RCC 7860 (cell line): ENCODE results near the gene KIF11.

Experiments used
- DNase-seq: peaks from one replicate; pipeline ENCODE4 v3.0.0-alpha.2; 2015; ENCODE audit warnings: low spot score
- FAIRE-seq: peaks from 2 replicates; lab custom pipeline; 2012; peaks lifted over from hg19 to GRCh38; lab: Jason Lieb, UNC

KIF11 gene

GRCh38 chr10:92677708-92678107 lies 84.8 kb downstream of the KIF11 start:
- DNase-seq (no peak), FAIRE-seq (no peak)

- FAIRE-seq: no peak
Measured at GRCh38 chr10:92678206-92678605, 85.3 kb downstream of the KIF11 start.

GRCh38 chr10:92681306-92681834 lies 88.4 kb downstream of the KIF11 start:
- DNase-seq (no peak), FAIRE-seq (no peak)

More at GRCh38 chr10:92678206-92678605, 85.3 kb downstream of the KIF11 start:
- no peak for DNase-seq

- no peak for DNase-seq
Measured at GRCh38 chr10:92688573-92688926, 95.6 kb downstream of the KIF11 start.

GRCh38 chr10:92688927-92689662 lies 96.2 kb downstream of the KIF11 start:
- FAIRE-seq (no peak), DNase-seq (no peak)

More at GRCh38 chr10:92688573-92688926, 95.6 kb downstream of the KIF11 start:
- no peak for FAIRE-seq

- DNase-seq: no peak
- no peak for FAIRE-seq
Measured at GRCh38 chr10:92689663-92690210, 96.8 kb downstream of the KIF11 start, which contains the start of gene HHEX. Gene HHEX (plus strand): TSS chr10:92689955. CDS start chr10:92689987, 32 bp downstream.

- DNase-seq: no peak
- FAIRE-seq: no peak
Measured at GRCh38 chr10:92690211-92690914, 97.4 kb downstream of the KIF11 start.

- DNase-seq (no peak), FAIRE-seq (no peak)
Measured at GRCh38 chr10:92690915-92691590, 98.1 kb downstream of the KIF11 start.

GRCh38 chr10:92691591-92692079 lies 98.7 kb downstream of the KIF11 start:
- DNase-seq: no peak
- FAIRE-seq: no peak

GRCh38 chr10:92692080-92692671 lies 99.2 kb downstream of the KIF11 start:
- FAIRE-seq: no peak

GRCh38 chr10:92692697-92693533 lies 100.0 kb downstream of the KIF11 start:
- FAIRE-seq (no peak), DNase-seq (no peak)

More at GRCh38 chr10:92692080-92692671, 99.2 kb downstream of the KIF11 start:
- no peak for DNase-seq

- FAIRE-seq (no peak), DNase-seq (no peak)
Measured at GRCh38 chr10:92693534-92693893, 100.6 kb downstream of the KIF11 start.

- no peak for DNase-seq
- no peak for FAIRE-seq
Measured at GRCh38 chr10:92695679-92696605, 103.0 kb downstream of the KIF11 start.

GRCh38 chr10:92696606-92697383 lies 103.9 kb downstream of the KIF11 start:
- DNase-seq (no peak), FAIRE-seq (no peak)

- FAIRE-seq (peak; percentile 32), DNase-seq (no peak)
Measured at GRCh38 chr10:92697663-92698511, 105.0 kb downstream of the KIF11 start.

- FAIRE-seq: no peak
Measured at GRCh38 chr10:92699193-92699517, 106.2 kb downstream of the KIF11 start.

More at GRCh38 chr10:92699193-92699517, 106.2 kb downstream of the KIF11 start:
- DNase-seq: no peak
